ENCODE results near the gene OR5AN1.
"Not testable (repeated sequence)": the region's sequence is repeated elsewhere in the genome, so short reads cannot be mapped to it uniquely, and the experiment has no call there.

The OR5AN1 gene
- 0 reads per million in 4 donors for total RNA-seq

GRCh38 chr11:59358595-59358994, at the start of gene OR5AN1:
Gene OR5AN1 (plus strand): TSS chr11:59358895. CDS start chr11:59364459, 5,564 bp downstream.
- no peak for DNase-seq

- no peak for DNase-seq
These were observed 23.7 kb upstream of the OR5AN1 start for GRCh38 chr11:59335001-59335400.

GRCh38 chr11:59336176-59336575, 22.5 kb upstream of the OR5AN1 start:
- no peak for DNase-seq

- no peak for DNase-seq
These were observed 21.8 kb upstream of the OR5AN1 start for GRCh38 chr11:59336931-59337330.

- DNase-seq, result not testable (repeated sequence)
These were observed 9.0 kb upstream of the OR5AN1 start for GRCh38 chr11:59349657-59350056.

GRCh38 chr11:59355226-59355625, 3.5 kb upstream of the OR5AN1 start:
- no peak for DNase-seq

GRCh38 chr11:59356561-59356960, 2.1 kb upstream of the OR5AN1 start:
- DNase-seq, result no peak

- DNase-seq, result no peak
These were observed 675 bp upstream of the OR5AN1 start for GRCh38 chr11:59358020-59358419.

- DNase-seq, result no peak
These were observed 6.7 kb downstream of the OR5AN1 start for GRCh38 chr11:59365232-59366018.

GRCh38 chr11:59368238-59369022, 9.7 kb downstream of the OR5AN1 start:
- DNase-seq, result no peak

GRCh38 chr11:59372324-59372723, 13.6 kb downstream of the OR5AN1 start:
- not testable (repeated sequence) for DNase-seq

- no peak for DNase-seq
These were observed 21.8 kb downstream of the OR5AN1 start for GRCh38 chr11:59380263-59381059.

- no peak for DNase-seq
These were observed 35.5 kb downstream of the OR5AN1 start for GRCh38 chr11:59394186-59394585.

GRCh38 chr11:59400461-59401261, 42.0 kb downstream of the OR5AN1 start:
- no peak for DNase-seq

- no peak for DNase-seq
These were observed 42.5 kb downstream of the OR5AN1 start for GRCh38 chr11:59401262-59401552.

- DNase-seq, result no peak
These were observed 44.9 kb downstream of the OR5AN1 start for GRCh38 chr11:59403546-59403945.

GRCh38 chr11:59413646-59414045, 55.0 kb downstream of the OR5AN1 start:
- no peak for DNase-seq

GRCh38 chr11:59415111-59415510, 56.4 kb downstream of the OR5AN1 start:
- DNase-seq, result no peak

GRCh38 chr11:59416613-59417012, 57.9 kb downstream of the OR5AN1 start:
- DNase-seq, result no peak

GRCh38 chr11:59417023-59417422, 58.3 kb downstream of the OR5AN1 start:
- DNase-seq, result no peak

GRCh38 chr11:59418156-59418555, 59.5 kb downstream of the OR5AN1 start:
- no peak for DNase-seq

Measured in T-helper 1 cell (primary cell).